Measurements from ENCODE around the gene DAZAP1. TPM values are rescaled to one million over a fixed set of nuclear protein-coding genes. Genes with fewer than 3 reads are reported as not detected.

DAZAP1 gene
- total RNA-seq, 2 donors from 2014 or later, result 154 to 179 TPM

GRCh38 chr19:1473085-1473851 is 65.9 kb downstream of the DAZAP1 start:
- H3K27ac Mint-ChIP-seq, result no peak overlapping the region
- no peaks in the 10 kb centered on the region for H3K4me1 Mint-ChIP-seq
- peaks cover 5% of the 10 kb centered on the region for H3K36me3 Mint-ChIP-seq (ENCODE audit: low read depth)
- no peak overlapping the region for H3K27ac ChIP-seq (ENCODE audit: low read depth, low read length)
- H3K36me3 ChIP-seq (ENCODE audit: control insufficient read depth, insufficient read depth, low read length), result peaks cover 21% of the 10 kb centered on the region
- no peaks in the 10 kb centered on the region for H3K9me3 ChIP-seq (ENCODE audit: control insufficient read depth, low read length)
- WGBS, 2 experiments (ENCODE audit: insufficient coverage in 1 of 2, insufficient read length in 1 of 2), result 90% methylated on average over 15 to 20 of the region's 20 CpGs
- no peak for DNase-seq
- no peak overlapping the region for H3K4me3 ChIP-seq (ENCODE audit: low read length)
- H3K4me1 ChIP-seq (ENCODE audit: control insufficient read depth, insufficient read depth, low read length), result peaks cover 6% of the 10 kb centered on the region
- no peak overlapping the region for H3K9ac ChIP-seq (ENCODE audit: extremely low read depth, low read length, poor library complexity, severe bottlenecking)
- H3K27me3 Mint-ChIP-seq (ENCODE audit: insufficient read depth), result peaks cover 37% of the 10 kb centered on the region
- H3K9me3 Mint-ChIP-seq, result no peaks in the 10 kb centered on the region
- no peak overlapping the region for H3K4me3 Mint-ChIP-seq
- peaks cover 49% of the 10 kb centered on the region for H3K27me3 ChIP-seq (ENCODE audit: control insufficient read depth, insufficient read depth, low read length, poor library complexity, severe bottlenecking)
- TF ChIP-seq, protein P1, sequence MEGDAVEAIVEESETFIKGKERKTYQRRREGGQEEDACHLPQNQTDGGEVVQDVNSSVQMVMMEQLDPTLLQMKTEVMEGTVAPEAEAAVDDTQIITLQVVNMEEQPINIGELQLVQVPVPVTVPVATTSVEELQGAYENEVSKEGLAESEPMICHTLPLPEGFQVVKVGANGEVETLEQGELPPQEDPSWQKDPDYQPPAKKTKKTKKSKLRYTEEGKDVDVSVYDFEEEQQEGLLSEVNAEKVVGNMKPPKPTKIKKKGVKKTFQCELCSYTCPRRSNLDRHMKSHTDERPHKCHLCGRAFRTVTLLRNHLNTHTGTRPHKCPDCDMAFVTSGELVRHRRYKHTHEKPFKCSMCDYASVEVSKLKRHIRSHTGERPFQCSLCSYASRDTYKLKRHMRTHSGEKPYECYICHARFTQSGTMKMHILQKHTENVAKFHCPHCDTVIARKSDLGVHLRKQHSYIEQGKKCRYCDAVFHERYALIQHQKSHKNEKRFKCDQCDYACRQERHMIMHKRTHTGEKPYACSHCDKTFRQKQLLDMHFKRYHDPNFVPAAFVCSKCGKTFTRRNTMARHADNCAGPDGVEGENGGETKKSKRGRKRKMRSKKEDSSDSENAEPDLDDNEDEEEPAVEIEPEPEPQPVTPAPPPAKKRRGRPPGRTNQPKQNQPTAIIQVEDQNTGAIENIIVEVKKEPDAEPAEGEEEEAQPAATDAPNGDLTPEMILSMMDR (conservative IDR thresholded peaks at IDR 0.05), result no peak

GRCh38 chr19:1474011-1474764 is 66.8 kb downstream of the DAZAP1 start:
- Histone ChIP-seq H3K9me3 (ENCODE audit: control insufficient read depth, low read length) (no peaks in the 10 kb centered on the region), H3K9ac (ENCODE audit: extremely low read depth, low read length, poor library complexity, severe bottlenecking) (no peak overlapping the region), H3K27ac (ENCODE audit: low read depth, low read length) (no peak overlapping the region), H3K27me3 (ENCODE audit: control insufficient read depth, insufficient read depth, low read length, poor library complexity, severe bottlenecking) (peaks cover 40% of the 10 kb centered on the region), H3K4me1 (ENCODE audit: control insufficient read depth, insufficient read depth, low read length) (peaks cover 6% of the 10 kb centered on the region), H3K36me3 (ENCODE audit: control insufficient read depth, insufficient read depth, low read length) (peaks cover 21% of the 10 kb centered on the region), H3K4me3 (ENCODE audit: low read length) (no peak overlapping the region)
- WGBS, 2 experiments (ENCODE audit: insufficient coverage in 1 of 2, insufficient read length in 1 of 2), result 90% methylated on average over 22 to 31 of the region's 31 CpGs
- H3K9me3 Mint-ChIP-seq, result no peaks in the 10 kb centered on the region
- no peak for DNase-seq
- H3K27ac Mint-ChIP-seq, result no peak overlapping the region
- TF ChIP-seq, protein P1 (conservative IDR thresholded peaks at IDR 0.05), result no peak
- H3K27me3 Mint-ChIP-seq (ENCODE audit: insufficient read depth), result peaks cover 31% of the 10 kb centered on the region
- peaks cover 5% of the 10 kb centered on the region for H3K36me3 Mint-ChIP-seq (ENCODE audit: low read depth)
- H3K4me3 Mint-ChIP-seq, result no peak overlapping the region
- H3K4me1 Mint-ChIP-seq, result no peaks in the 10 kb centered on the region

GRCh38 chr19:1474765-1475351 is 67.5 kb downstream of the DAZAP1 start:
- Histone ChIP-seq H3K27me3 (ENCODE audit: control insufficient read depth, insufficient read depth, low read length, poor library complexity, severe bottlenecking) (peaks cover 35% of the 10 kb centered on the region), H3K27ac (ENCODE audit: low read depth, low read length) (no peak overlapping the region), H3K4me1 (ENCODE audit: control insufficient read depth, insufficient read depth, low read length) (peaks cover 6% of the 10 kb centered on the region), H3K36me3 (ENCODE audit: control insufficient read depth, insufficient read depth, low read length) (peaks cover 21% of the 10 kb centered on the region), H3K4me3 (ENCODE audit: low read length) (no peak overlapping the region), H3K9me3 (ENCODE audit: control insufficient read depth, low read length) (no peaks in the 10 kb centered on the region), H3K9ac (ENCODE audit: extremely low read depth, low read length, poor library complexity, severe bottlenecking) (no peak overlapping the region)
- WGBS, 2 experiments (ENCODE audit: insufficient coverage in 1 of 2, insufficient read length in 1 of 2), result 94 to 98% methylated on average over 24 to 26 of the region's 26 CpGs
- no peak for DNase-seq
- Mint-ChIP-seq H3K36me3 (ENCODE audit: low read depth) (peaks cover 5% of the 10 kb centered on the region), H3K4me3 (no peak overlapping the region), H3K27me3 (ENCODE audit: insufficient read depth) (peaks cover 31% of the 10 kb centered on the region), H3K4me1 (no peaks in the 10 kb centered on the region), H3K27ac (no peak overlapping the region), H3K9me3 (no peaks in the 10 kb centered on the region)
- TF ChIP-seq, protein P1 (conservative IDR thresholded peaks at IDR 0.05), result no peak

Measured in endodermal cell (in vitro differentiated cells).